Stomach smooth muscle (tissue), 2 donors: Measurements from ENCODE around the gene ATP5F1C.
"Not testable (repeated sequence)": the region's sequence is repeated elsewhere in the genome, so short reads cannot be mapped to it uniquely, and the experiment has no call there.

Source experiments
- H3K27ac ChIP-seq: one replicate; pipeline ENCODE4 v1.7.0; 2013; ENCODE audit warnings: mild to moderate bottlenecking, low read length, inconsistent platforms
- H3K27me3 ChIP-seq, 2 donors: one replicate each; pipeline ENCODE4 v1.7.0; 2013; ENCODE audit warnings: low read length in 2 of 2; ENCODE audit not compliant: insufficient read depth in 2 of 2, control insufficient read depth in 1 of 2
- H3K36me3 ChIP-seq, 2 donors: one replicate each; pipeline ENCODE4 v1.7.0; 2013; ENCODE audit warnings: low read length in 2 of 2; ENCODE audit not compliant: control insufficient read depth in 2 of 2, insufficient read depth in 2 of 2
- H3K4me1 ChIP-seq: one replicate; pipeline ENCODE4 v1.7.0; 2013; ENCODE audit warnings: low read length; ENCODE audit not compliant: control insufficient read depth, insufficient read depth
- H3K4me3 ChIP-seq, 2 donors: one replicate each; pipeline ENCODE4 v1.7.0; 2013; ENCODE audit warnings: low read length in 2 of 2
- H3K9ac ChIP-seq, 2 donors: one replicate each; pipeline ENCODE4 v1.7.0; 2013; ENCODE audit warnings: low read length in 2 of 2, mild to moderate bottlenecking in 1 of 2
- H3K9me3 ChIP-seq, 2 donors: one replicate each; pipeline ENCODE4 v1.7.0; 2013; ENCODE audit warnings: low read length in 2 of 2; ENCODE audit not compliant: control insufficient read depth in 2 of 2
- donor health status: healthy.
- donor health status: Pancreatic carcinoma.

ATP5F1C gene

GRCh38 chr10:7767209-7767608 lies 20.8 kb upstream of the ATP5F1C start:
- Histone ChIP-seq H3K4me1 (no peaks in the 10 kb centered on the region), H3K4me3 (no peak overlapping the region), H3K27me3 (no peaks in the 10 kb centered on the region), H3K9me3 (no peaks in the 10 kb centered on the region), H3K27ac (no peak overlapping the region), H3K9ac (no peak overlapping the region), H3K36me3 (peaks cover 27 to 32% of the 10 kb centered on the region in 2 donors)

DNA sequence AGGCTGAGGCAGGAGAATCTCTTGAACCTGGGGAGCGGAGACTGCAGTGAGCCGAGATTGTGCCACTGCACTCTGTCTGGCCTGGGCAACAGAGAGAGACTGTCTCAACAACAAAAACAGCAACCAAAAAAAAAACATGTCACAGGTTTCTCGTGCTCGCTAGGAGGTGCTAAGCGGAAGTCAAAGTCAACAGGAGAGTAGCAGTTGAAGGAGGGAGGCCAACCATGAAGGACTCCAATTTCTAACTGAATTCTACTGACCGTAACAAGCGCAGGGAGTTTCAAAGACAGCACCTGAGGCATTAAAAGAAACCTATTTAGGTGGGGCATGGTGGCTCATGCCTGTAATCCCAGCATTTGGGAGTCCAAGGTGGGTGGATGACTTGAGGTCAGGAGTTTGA lies 19.6 kb upstream of the ATP5F1C start:
- Histone ChIP-seq H3K4me3 (no peak overlapping the region), H3K27ac (no peak overlapping the region), H3K9ac (no peak overlapping the region), H3K36me3 (peaks cover 26 to 30% of the 10 kb centered on the region in 2 donors), H3K4me1 (no peaks in the 10 kb centered on the region), H3K9me3 (no peaks in the 10 kb centered on the region), H3K27me3 (no peaks in the 10 kb centered on the region)

- Histone ChIP-seq H3K4me1 (no peaks in the 10 kb centered on the region), H3K27me3 (no peaks in the 10 kb centered on the region), H3K4me3 (no peak overlapping the region), H3K36me3 (peaks cover 32 to 33% of the 10 kb centered on the region in 2 donors), H3K9me3 (no peaks in the 10 kb centered on the region), H3K9ac (no peak overlapping the region), H3K27ac (no peak overlapping the region)
Measured at GRCh38 chr10:7773845-7774801, 13.9 kb upstream of the ATP5F1C start.

- Histone ChIP-seq H3K27ac (no peak overlapping the region), H3K27me3 (no peaks in the 10 kb centered on the region), H3K4me3 (no peak overlapping the region), H3K4me1 (no peaks in the 10 kb centered on the region), H3K36me3 (peaks cover 32% of the 10 kb centered on the region in 2 donors), H3K9ac (no peak overlapping the region), H3K9me3 (no peaks in the 10 kb centered on the region)
Measured at GRCh38 chr10:7776777-7777176, 11.2 kb upstream of the ATP5F1C start.

DNA sequence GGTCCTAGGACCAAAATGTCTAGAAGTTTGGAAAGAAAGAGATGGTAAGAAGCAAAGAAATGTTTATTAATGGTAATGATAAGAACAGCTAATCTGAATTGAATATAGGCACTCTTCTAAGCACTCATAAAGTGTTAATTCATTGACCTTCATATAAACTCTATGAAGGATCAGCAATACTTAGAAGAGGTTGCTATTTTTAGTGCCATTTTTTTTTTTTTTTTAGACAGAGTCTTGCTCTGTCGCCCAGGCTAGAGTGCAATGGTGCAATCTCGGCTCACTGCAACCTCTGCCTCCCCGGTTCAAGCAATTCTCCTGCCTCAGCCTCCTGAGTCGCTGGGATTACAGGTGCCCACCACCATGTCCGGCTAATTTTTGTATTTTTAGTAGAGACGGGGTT lies 5.8 kb upstream of the ATP5F1C start:
- H3K4me3 ChIP-seq, H3K27ac ChIP-seq, H3K4me1 ChIP-seq, H3K9ac ChIP-seq, H3K9me3 ChIP-seq, H3K27me3 ChIP-seq: not testable (repeated sequence)
- H3K36me3 ChIP-seq = peaks cover 14 to 16% of the 10 kb centered on the region in 2 donors

GRCh38 chr10:7786430-7786829 lies 1.5 kb upstream of the ATP5F1C start:
- no peaks in the 10 kb centered on the region for H3K27me3 ChIP-seq
- no peaks in the 10 kb centered on the region for H3K9me3 ChIP-seq
- H3K9ac ChIP-seq = no peak overlapping the region
- H3K27ac ChIP-seq = no peak overlapping the region
- peaks cover 28% of the 10 kb centered on the region for H3K4me1 ChIP-seq
- H3K4me3 ChIP-seq = peak overlapping the region in 1 of 2 donors; percentile 98
- no peaks in the 10 kb centered on the region for H3K36me3 ChIP-seq

GRCh38 chr10:7787150-7787856 lies 674 bp upstream of the ATP5F1C start:
- H3K4me3 ChIP-seq = peak overlapping the region; percentile 96 to 98
- H3K27me3 ChIP-seq = no peaks in the 10 kb centered on the region
- H3K27ac ChIP-seq = peak overlapping the region; percentile 43
- H3K36me3 ChIP-seq = no peaks in the 10 kb centered on the region
- peaks cover 28% of the 10 kb centered on the region for H3K4me1 ChIP-seq
- no peaks in the 10 kb centered on the region for H3K9me3 ChIP-seq
- peak overlapping the region; percentile 86 to 94 for H3K9ac ChIP-seq

DNA sequence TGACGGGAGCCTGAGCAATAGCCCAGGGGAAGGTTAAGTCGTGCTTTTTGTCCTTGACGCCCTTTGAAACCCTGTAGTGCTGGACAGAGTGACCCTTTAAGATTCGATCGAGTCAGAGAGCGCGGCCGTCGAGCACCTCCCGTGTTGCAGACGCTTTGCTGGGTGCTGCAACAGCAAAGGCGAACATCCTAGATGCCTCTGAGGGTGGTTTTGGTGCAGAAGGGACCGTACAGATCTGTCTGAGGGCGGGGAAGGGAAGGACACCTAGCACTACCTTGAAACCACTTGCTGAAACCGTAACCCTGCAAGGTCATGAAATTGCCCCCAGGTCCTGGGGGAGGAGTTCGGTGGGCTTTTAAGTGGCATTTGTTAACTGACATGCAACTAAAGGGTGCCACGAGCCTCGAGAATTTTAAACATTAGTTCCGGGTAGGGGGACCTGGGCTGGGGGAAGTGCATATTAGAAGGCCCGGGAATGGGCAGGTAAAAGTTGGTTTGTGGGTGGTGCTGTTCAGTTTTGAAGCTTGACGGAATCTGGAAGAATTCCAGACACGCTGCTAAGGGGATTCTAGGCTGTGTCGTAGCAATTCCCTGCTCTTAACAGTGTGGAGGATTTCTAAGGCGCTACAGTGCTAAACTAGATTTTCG lies 786 bp downstream of the ATP5F1C start:
- no peaks in the 10 kb centered on the region for H3K36me3 ChIP-seq
- no peaks in the 10 kb centered on the region for H3K27me3 ChIP-seq
- peaks cover 28% of the 10 kb centered on the region for H3K4me1 ChIP-seq
- peak overlapping the region; percentile 86 to 94 for H3K9ac ChIP-seq
- H3K27ac ChIP-seq = peak overlapping the region; percentile 77
- H3K9me3 ChIP-seq = no peaks in the 10 kb centered on the region
- peak overlapping the region; percentile 98 for H3K4me3 ChIP-seq

DNA sequence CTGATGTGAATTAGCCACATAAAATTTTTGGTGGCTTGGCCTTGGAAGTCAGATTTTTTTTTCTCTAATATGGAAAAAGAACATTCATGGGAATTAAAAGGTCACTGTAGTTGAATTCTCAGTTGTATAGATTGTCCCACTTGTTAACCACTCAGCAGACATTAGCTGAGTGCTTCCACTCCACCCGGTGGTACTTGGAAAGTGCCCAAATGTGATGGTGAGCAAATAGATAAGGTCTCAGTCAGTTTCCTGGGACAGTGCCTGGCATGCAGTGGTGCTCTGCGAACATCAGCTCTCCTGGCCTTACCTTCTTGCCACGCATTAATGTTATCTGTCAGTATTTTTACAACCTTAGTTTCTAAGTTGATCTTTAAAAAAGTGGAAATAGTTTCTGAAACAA lies 1.4 kb downstream of the ATP5F1C start:
- H3K27ac ChIP-seq = no peak overlapping the region
- no peaks in the 10 kb centered on the region for H3K36me3 ChIP-seq
- H3K27me3 ChIP-seq = no peaks in the 10 kb centered on the region
- no peaks in the 10 kb centered on the region for H3K9me3 ChIP-seq
- H3K4me1 ChIP-seq = peaks cover 28% of the 10 kb centered on the region
- peak overlapping the region; percentile 86 to 94 for H3K9ac ChIP-seq
- H3K4me3 ChIP-seq = peak overlapping the region; percentile 98

- Histone ChIP-seq H3K27me3 (no peaks in the 10 kb centered on the region), H3K9ac (no peak overlapping the region), H3K36me3 (peaks cover 2 to 7% of the 10 kb centered on the region in 2 donors), H3K4me1 (peaks cover 15% of the 10 kb centered on the region), H3K4me3 (no peak overlapping the region), H3K9me3 (no peaks in the 10 kb centered on the region), H3K27ac (no peak overlapping the region)
Measured at GRCh38 chr10:7792541-7792940, 4.6 kb downstream of the ATP5F1C start.
